HEK293 (cell line): ENCODE results near the gene RFNG.

ENCODE experiments used
- CTCF ChIA-PET: fragments of 350-600 bp; formaldehyde crosslinking; extraction: SDS; loops from one replicate; lab custom pipeline; 2021; ENCODE audit warnings: antibody characterized with exemption; lab: Yijun Ruan, JAX
- POLR2A ChIA-PET: fragments of 300-600 bp; formaldehyde crosslinking; extraction: SDS; loops from one replicate; lab custom pipeline; 2020; ENCODE audit warnings: antibody characterized with exemption, inconsistent platforms; lab: Yijun Ruan, JAX
- H3K27ac ChIP-seq: fragments of 200-500 bp; sonication (Bioruptor generic); 2 replicates; pipeline ENCODE4 v1.5.1; 2014; ENCODE audit warnings: low read depth, low read length, control low read depth, inconsistent platforms; ENCODE audit errors: extremely low read depth
- H3K36me3 ChIP-seq, 2 experiments: fragments of 200-500 bp in 1 of 2; sonication (Bioruptor generic) in 1 of 2; 1 replicate in 1 of 2; 2 replicates in 1 of 2; pipeline ENCODE4 v1.5.1; 2014 to 2017; ENCODE audit warnings: inconsistent platforms in 2 of 2, low read length in 2 of 2; ENCODE audit not compliant: control insufficient read depth in 2 of 2, insufficient read depth in 1 of 2
- H3K4me1 ChIP-seq: fragments of 200-500 bp; sonication (Bioruptor generic); 2 replicates; pipeline ENCODE4 v1.5.1; 2014; ENCODE audit warnings: mild to moderate bottlenecking, low read length, inconsistent platforms; ENCODE audit not compliant: control insufficient read depth, insufficient read depth
- H3K4me3 ChIP-seq: 2 replicates; pipeline ENCODE4 v1.5.1; 2011; ENCODE audit warnings: low read depth, mild to moderate bottlenecking, control low read depth, low read length, moderate library complexity
- H3K9me3 ChIP-seq: fragments of 200-500 bp; sonication (Bioruptor generic); 2 replicates; pipeline ENCODE4 v1.5.1; 2014; ENCODE audit warnings: low read depth, low read length, inconsistent platforms; ENCODE audit not compliant: control insufficient read depth, insufficient read depth
- FEZF1 ChIP-seq: fragments of 450-650 bp; formaldehyde crosslinking; IDR thresholded peaks from 2 replicates; pipeline ENCODE4 v1.5.1; 2016; ENCODE audit warnings: missing biosample characterization, missing genetic modification characterization
- GLI2 ChIP-seq: fragments of 450-650 bp; formaldehyde crosslinking; IDR thresholded peaks from 2 replicates; pipeline ENCODE4; 2017; ENCODE audit warnings: missing biosample characterization, missing genetic modification characterization, low read depth, borderline replicate concordance
- GLIS1 ChIP-seq: fragments of 450-650 bp; formaldehyde crosslinking; IDR thresholded peaks from 2 replicates; pipeline ENCODE4 v1.5.1; 2016; ENCODE audit warnings: missing biosample characterization, missing genetic modification characterization
- HIC1 ChIP-seq: fragments of 450-650 bp; formaldehyde crosslinking; IDR thresholded peaks from 2 replicates; pipeline ENCODE4 v1.5.1; 2016; ENCODE audit warnings: missing biosample characterization, missing genetic modification characterization
- KLF1 ChIP-seq: fragments of 450-650 bp; formaldehyde crosslinking; IDR thresholded peaks from 2 replicates; pipeline ENCODE4 v1.5.1; 2016; ENCODE audit warnings: missing biosample characterization, missing genetic modification characterization
- KLF7 ChIP-seq: fragments of 450-650 bp; formaldehyde crosslinking; IDR thresholded peaks from 2 replicates; pipeline ENCODE4 v1.5.1; 2016; ENCODE audit warnings: missing biosample characterization, missing genetic modification characterization, borderline replicate concordance
- MEIS1 ChIP-seq: sonication (generic); formaldehyde crosslinking; IDR thresholded peaks from 2 replicates; pipeline ENCODE4 v1.8.1; 2022; ENCODE audit warnings: missing genetic modification reagents, mild to moderate bottlenecking, borderline replicate concordance
- PATZ1 ChIP-seq: fragments of 450-650 bp; formaldehyde crosslinking; IDR thresholded peaks from 2 replicates; pipeline ENCODE4 v1.5.1; 2016; ENCODE audit warnings: missing biosample characterization, missing genetic modification characterization
- SCRT2 ChIP-seq: fragments of 450-650 bp; formaldehyde crosslinking; IDR thresholded peaks from 2 replicates; pipeline ENCODE4 v1.5.1; 2016; ENCODE audit warnings: missing biosample characterization, missing genetic modification characterization
- SP2 ChIP-seq: fragments of 450-650 bp; formaldehyde crosslinking; IDR thresholded peaks from 2 replicates; pipeline ENCODE4 v1.5.1; 2016; ENCODE audit warnings: missing biosample characterization, missing genetic modification characterization
- SP3 ChIP-seq: fragments of 450-650 bp; formaldehyde crosslinking; IDR thresholded peaks from 2 replicates; pipeline ENCODE4 v1.5.1; 2016; ENCODE audit warnings: missing biosample characterization, missing genetic modification characterization
- ZNF138 ChIP-seq: fragments of 450-650 bp; formaldehyde crosslinking; IDR thresholded peaks from 2 replicates; pipeline ENCODE4 v1.5.1; 2016; ENCODE audit warnings: missing biosample characterization, missing genetic modification characterization, borderline replicate concordance
- ZNF239 ChIP-seq: fragments of 450-650 bp; formaldehyde crosslinking; IDR thresholded peaks from 2 replicates; pipeline ENCODE4 v1.5.1; 2016; ENCODE audit warnings: missing biosample characterization, missing genetic modification characterization
- ZNF658 ChIP-seq: fragments of 450-650 bp; formaldehyde crosslinking; IDR thresholded peaks from 2 replicates; pipeline ENCODE4; 2016; ENCODE audit warnings: missing biosample characterization, missing genetic modification characterization
- ZSCAN23 ChIP-seq: fragments of 450-650 bp; formaldehyde crosslinking; IDR thresholded peaks from 2 replicates; pipeline ENCODE4 v1.5.1; 2016; ENCODE audit warnings: missing biosample characterization, missing genetic modification characterization
- ZSCAN30 ChIP-seq: fragments of 450-650 bp; IDR thresholded peaks from 2 replicates; pipeline ENCODE4 v1.5.1; 2018; ENCODE audit warnings: missing biosample characterization, mild to moderate bottlenecking, missing genetic modification characterization, moderate library complexity
- TF ChIP-seq, protein P1 (sequence below): fragments of 450-650 bp; formaldehyde crosslinking; IDR thresholded peaks from 2 replicates; pipeline ENCODE4 v1.5.1; 2016; ENCODE audit warnings: missing biosample characterization, missing genetic modification characterization
- TF ChIP-seq, protein P2 (sequence below): fragments of 450-650 bp; IDR thresholded peaks from 2 replicates; pipeline ENCODE4 v1.5.1; 2018; ENCODE audit warnings: missing biosample characterization, missing genetic modification characterization
- TF ChIP-seq, protein P3 (sequence below): fragments of 450-650 bp; formaldehyde crosslinking; IDR thresholded peaks from 2 replicates; pipeline ENCODE4 v1.5.1; 2016; ENCODE audit warnings: missing biosample characterization, missing genetic modification characterization, low read depth
- TF ChIP-seq, protein P4 (sequence below): fragments of 450-650 bp; formaldehyde crosslinking; IDR thresholded peaks from 2 replicates; pipeline ENCODE4; 2016; ENCODE audit warnings: missing biosample characterization, missing genetic modification characterization
- TF ChIP-seq, protein P5 (sequence below): fragments of 450-650 bp; formaldehyde crosslinking; IDR thresholded peaks from 2 replicates; pipeline ENCODE4 v1.5.1; 2016; ENCODE audit warnings: missing biosample characterization, missing genetic modification characterization

Gene RFNG

DNA sequence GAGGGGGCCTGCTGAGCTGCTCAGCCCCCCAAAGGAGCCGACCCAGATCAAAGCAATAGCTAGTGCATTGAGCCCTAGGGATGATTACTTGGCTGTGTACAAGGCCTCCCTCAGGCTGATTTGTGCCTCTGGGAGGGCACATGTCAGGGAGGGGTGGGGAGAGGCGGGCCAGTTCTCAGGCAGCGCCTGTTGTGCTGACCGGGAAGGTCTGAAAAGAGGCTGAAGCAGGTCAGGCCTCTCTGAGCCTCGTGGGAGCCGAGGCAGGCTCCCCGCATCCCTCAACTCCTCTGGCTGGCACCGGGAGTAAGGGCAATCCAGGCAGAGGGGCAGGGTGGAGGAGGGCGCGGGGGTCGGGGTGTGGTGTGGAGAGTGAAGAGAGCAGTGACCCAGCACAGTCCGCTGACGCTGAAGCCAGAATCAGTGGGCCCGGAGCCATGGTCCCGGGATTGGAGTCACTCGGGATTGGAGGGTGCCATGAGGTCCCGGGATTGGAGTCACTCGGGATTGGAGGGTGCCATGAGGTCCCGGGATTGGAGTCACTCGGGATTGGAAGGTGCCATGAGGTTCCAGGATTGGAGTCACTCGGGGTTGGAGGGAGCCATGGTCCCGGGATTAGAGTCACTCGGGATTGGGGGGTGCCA lies 17.1 kb downstream of the RFNG start (continued):
- TF ChIP-seq, protein P1, sequence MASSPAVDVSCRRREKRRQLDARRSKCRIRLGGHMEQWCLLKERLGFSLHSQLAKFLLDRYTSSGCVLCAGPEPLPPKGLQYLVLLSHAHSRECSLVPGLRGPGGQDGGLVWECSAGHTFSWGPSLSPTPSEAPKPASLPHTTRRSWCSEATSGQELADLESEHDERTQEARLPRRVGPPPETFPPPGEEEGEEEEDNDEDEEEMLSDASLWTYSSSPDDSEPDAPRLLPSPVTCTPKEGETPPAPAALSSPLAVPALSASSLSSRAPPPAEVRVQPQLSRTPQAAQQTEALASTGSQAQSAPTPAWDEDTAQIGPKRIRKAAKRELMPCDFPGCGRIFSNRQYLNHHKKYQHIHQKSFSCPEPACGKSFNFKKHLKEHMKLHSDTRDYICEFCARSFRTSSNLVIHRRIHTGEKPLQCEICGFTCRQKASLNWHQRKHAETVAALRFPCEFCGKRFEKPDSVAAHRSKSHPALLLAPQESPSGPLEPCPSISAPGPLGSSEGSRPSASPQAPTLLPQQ (tag by site-specific recombination), result peak; percentile 80
- peak; percentile 51 for TF ChIP-seq KLF1
- peak; percentile 77 for TF ChIP-seq GLIS1 (tag by site-specific recombination)
- TF ChIP-seq, protein P2, sequence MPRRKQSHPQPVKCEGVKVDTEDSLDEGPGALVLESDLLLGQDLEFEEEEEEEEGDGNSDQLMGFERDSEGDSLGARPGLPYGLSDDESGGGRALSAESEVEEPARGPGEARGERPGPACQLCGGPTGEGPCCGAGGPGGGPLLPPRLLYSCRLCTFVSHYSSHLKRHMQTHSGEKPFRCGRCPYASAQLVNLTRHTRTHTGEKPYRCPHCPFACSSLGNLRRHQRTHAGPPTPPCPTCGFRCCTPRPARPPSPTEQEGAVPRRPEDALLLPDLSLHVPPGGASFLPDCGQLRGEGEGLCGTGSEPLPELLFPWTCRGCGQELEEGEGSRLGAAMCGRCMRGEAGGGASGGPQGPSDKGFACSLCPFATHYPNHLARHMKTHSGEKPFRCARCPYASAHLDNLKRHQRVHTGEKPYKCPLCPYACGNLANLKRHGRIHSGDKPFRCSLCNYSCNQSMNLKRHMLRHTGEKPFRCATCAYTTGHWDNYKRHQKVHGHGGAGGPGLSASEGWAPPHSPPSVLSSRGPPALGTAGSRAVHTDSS (tag by site-specific recombination), result no peak
- TF ChIP-seq ZNF239, result no peak
- TF ChIP-seq FEZF1 (tag by site-specific recombination), result no peak
- TF ChIP-seq ZSCAN30 (tag by site-specific recombination), result no peak
- TF ChIP-seq SCRT2 (tag by site-specific recombination), result no peak
- no peak for TF ChIP-seq ZNF138 (tag by site-specific recombination)
- TF ChIP-seq, protein P3, sequence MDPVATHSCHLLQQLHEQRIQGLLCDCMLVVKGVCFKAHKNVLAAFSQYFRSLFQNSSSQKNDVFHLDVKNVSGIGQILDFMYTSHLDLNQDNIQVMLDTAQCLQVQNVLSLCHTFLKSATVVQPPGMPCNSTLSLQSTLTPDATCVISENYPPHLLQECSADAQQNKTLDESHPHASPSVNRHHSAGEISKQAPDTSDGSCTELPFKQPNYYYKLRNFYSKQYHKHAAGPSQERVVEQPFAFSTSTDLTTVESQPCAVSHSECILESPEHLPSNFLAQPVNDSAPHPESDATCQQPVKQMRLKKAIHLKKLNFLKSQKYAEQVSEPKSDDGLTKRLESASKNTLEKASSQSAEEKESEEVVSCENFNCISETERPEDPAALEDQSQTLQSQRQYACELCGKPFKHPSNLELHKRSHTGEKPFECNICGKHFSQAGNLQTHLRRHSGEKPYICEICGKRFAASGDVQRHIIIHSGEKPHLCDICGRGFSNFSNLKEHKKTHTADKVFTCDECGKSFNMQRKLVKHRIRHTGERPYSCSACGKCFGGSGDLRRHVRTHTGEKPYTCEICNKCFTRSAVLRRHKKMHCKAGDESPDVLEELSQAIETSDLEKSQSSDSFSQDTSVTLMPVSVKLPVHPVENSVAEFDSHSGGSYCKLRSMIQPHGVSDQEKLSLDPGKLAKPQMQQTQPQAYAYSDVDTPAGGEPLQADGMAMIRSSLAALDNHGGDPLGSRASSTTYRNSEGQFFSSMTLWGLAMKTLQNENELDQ (tag by site-specific recombination), result no peak
- TF ChIP-seq, protein P4, sequence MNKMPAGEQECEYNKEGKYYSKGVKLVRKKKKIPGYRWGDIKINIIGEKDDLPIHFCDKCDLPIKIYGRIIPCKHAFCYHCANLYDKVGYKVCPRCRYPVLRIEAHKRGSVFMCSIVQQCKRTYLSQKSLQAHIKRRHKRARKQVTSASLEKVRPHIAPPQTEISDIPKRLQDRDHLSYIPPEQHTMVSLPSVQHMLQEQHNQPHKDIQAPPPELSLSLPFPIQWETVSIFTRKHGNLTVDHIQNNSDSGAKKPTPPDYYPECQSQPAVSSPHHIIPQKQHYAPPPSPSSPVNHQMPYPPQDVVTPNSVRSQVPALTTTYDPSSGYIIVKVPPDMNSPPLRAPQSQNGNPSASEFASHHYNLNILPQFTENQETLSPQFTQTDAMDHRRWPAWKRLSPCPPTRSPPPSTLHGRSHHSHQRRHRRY, result no peak
- TF ChIP-seq GLI2 (tag by site-specific recombination), result no peak
- no peak for TF ChIP-seq MEIS1 (CRISPR knock-in tag)
- no peak for TF ChIP-seq ZSCAN23 (tag by site-specific recombination)
- TF ChIP-seq SP3, result peak; percentile 28

- Histone ChIP-seq H3K9me3 (no peaks in the 10 kb centered on the region), H3K4me1 (peaks cover 10% of the 10 kb centered on the region), H3K36me3 (peaks cover 0 to 51% of the 10 kb centered on the region in 2 experiments; a peak in 1 of 3 replicates), H3K27ac (no peak overlapping the region), H3K4me3 (no peak overlapping the region)
- ChIA-PET POLR2A (interaction anchor here (1.6 to 6.0 kb wide), 4 partner anchors 11 to 56 kb away, joined by 7 to 56 read pairs (median 21); partner anchors contain the start of genes CENPX, GPS1, LRRC45 and RFNG), CTCF (interaction anchor here (7.2 kb wide), 1 partner anchor 12 kb away, joined by 42 read pairs; the partner anchor contains the start of genes CENPX and LRRC45)
- TF ChIP-seq HIC1 (tag by site-specific recombination) (peak; percentile 66), KLF7 (tag by site-specific recombination) (no peak), ZNF658 (tag by site-specific recombination) (no peak), PATZ1 (peak; percentile 37), SP2 (peak; percentile 17; the same call in 1 of the 2 replicates)
- TF ChIP-seq, protein P5, sequence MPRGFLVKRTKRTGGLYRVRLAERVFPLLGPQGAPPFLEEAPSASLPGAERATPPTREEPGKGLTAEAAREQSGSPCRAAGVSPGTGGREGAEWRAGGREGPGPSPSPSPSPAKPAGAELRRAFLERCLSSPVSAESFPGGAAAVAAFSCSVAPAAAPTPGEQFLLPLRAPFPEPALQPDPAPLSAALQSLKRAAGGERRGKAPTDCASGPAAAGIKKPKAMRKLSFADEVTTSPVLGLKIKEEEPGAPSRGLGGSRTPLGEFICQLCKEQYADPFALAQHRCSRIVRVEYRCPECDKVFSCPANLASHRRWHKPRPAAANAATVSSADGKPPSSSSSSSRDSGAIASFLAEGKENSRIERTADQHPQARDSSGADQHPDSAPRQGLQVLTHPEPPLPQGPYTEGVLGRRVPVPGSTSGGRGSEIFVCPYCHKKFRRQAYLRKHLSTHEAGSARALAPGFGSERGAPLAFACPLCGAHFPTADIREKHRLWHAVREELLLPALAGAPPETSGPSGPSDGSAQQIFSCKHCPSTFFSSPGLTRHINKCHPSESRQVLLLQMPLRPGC, result no peak
Measured at GRCh38 chr17:82033359-82034085, 18.1 kb downstream of the RFNG start.
